GM19455 (cell line): ENCODE data around the gene PPP3CA.

Experiments
- ATAC-seq: cut with Tn5 transposase; IDR thresholded peaks from one replicate; pipeline ENCODE4 v1.9.1; 2021; ENCODE audit not compliant: unreplicated experiment

The PPP3CA gene

GRCh38 chr4:100977746-100978397, 369.5 kb downstream of the PPP3CA start:
- no peak for ATAC-seq

GRCh38 chr4:100977274-100977673, 370.1 kb downstream of the PPP3CA start:
- no peak for ATAC-seq
